Tracheal epithelial cell (primary cell): ENCODE results near the gene ZNF786. TPM values are rescaled to one million over a fixed set of nuclear protein-coding genes. Genes with fewer than 3 reads are reported as not detected.

Experiments used
- total RNA-seq: library from RNA; depleted of rRNA; stranded (reverse); fragments of >200 nt; gene quantifications from 2 replicates; pipeline ENCODE4 v1.2.1, GENCODE V29; 2014

The ZNF786 gene
- total RNA-seq: 4.3 and 7.7 TPM in 2 replicates

DNA sequence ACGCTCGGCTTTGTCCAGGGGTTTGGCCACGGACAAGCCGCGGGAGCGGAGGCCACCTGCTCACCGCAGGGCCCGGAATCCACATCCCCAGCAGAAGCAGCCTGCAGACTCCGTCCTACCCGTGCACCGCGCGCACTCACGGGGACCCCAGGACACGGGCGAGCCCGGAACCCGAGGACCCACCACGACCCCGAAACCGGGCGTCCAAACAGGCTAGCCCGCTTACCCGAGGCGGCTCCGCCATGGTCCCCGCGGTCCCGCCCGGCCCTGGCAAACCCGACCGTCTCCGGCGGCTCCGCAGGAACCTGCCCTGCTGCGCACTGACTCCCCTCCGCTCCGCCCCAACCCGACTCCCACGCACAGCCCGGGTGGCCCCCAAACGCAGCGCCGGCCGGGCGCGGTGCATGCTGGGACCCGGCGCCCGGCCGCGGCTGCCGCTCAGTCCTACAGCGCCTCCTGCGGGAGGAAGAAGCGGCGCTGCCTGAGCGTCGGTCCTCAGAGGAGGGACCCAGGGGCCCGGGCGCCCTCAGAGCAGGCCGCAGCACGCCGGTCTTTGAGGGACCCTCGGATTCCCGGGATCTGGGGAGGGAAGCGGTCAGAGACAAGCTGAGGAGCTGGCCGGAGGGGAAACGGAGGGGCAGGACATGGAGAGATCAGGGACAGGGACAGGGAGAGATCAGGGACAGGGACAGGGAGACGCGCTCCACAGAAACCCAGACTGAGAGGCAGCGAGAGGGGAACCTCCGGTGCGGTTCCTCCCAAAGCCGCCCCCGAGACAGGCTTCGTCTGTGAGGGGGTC is at the start of gene ZNF786:
TSS of gene ZNF786 (minus strand) at position 322 of the 799 bp plus-strand sequence. CDS start at position 244, 78 bp downstream.

GRCh38 chr7:149125863-149126661 is 35.5 kb upstream of the ZNF786 start, which contains the start of gene ZNF425:
Gene ZNF425, minus strand, starts transcription at chr7:149126324. Its CDS starts 111 bp downstream, at chr7:149126213.

GRCh38 chr7:149028346-149029109 is 62.0 kb downstream of the ZNF786 start, which contains the start of gene PDIA4:
Gene PDIA4, minus strand, starts transcription at chr7:149028505. Its CDS starts 97 bp downstream, at chr7:149028408.

Other genes with a start within 250 kb of the ZNF786 start
- 3.6 and 5.1 TPM in 2 replicates for gene EZH2, start 206.4 kb downstream of the ZNF786 start, total RNA-seq
- gene PDIA4, start 62.2 kb downstream of the ZNF786 start, total RNA-seq: 231 and 409 TPM in 2 replicates
- gene ZNF425, start 35.6 kb upstream of the ZNF786 start, total RNA-seq: 2.6 and 3.1 TPM in 2 replicates
- gene ZNF398, start 56.7 kb upstream of the ZNF786 start, total RNA-seq: 13.7 and 16.8 TPM in 2 replicates
- 28.9 and 32.6 TPM in 2 replicates for gene ZNF282, start 104.8 kb upstream of the ZNF786 start, total RNA-seq
- 4.1 and 5.5 TPM in 2 replicates for gene ZNF212, start 148.9 kb upstream of the ZNF786 start, total RNA-seq
- 8.4 and 11.5 TPM in 2 replicates for gene ZNF783, start 171.5 kb upstream of the ZNF786 start, total RNA-seq